Heart left ventricle (tissue), 16 donors: ENCODE results near the gene DSTN. TPM values are rescaled to one million over a fixed set of nuclear protein-coding genes. Genes with fewer than 3 reads are reported as not detected.

ENCODE experiments used
- ATAC-seq, 4 donors: fragments of 200-7000 bp; cut with Tn5 transposase; one replicate each; pipeline ENCODE4 v1.9.1; 2020 to 2022; ENCODE audit warnings: moderate library complexity in 4 of 4, mild to moderate bottlenecking in 3 of 4, moderate number of reproducible peaks in 1 of 4
- DNase-seq, 5 donors: peaks; one replicate each; pipeline ENCODE4 v3.0.0-alpha.2; 2020
- H3K27ac ChIP-seq, 12 donors: fragments of 200-600 bp; sonication (generic) in 4 of 12; one replicate each; pipeline versions ENCODE4 v1.5.0 to v1.8.0; 2016 to 2022; ENCODE audit warnings: mild to moderate bottlenecking in 2 of 12
- H3K27me3 ChIP-seq, 9 donors: fragments of 200-600 bp; sonication (generic) in 2 of 9; one replicate each; pipeline versions ENCODE4 v1.5.1 to v1.8.0; 2016 to 2022; ENCODE audit warnings: mild to moderate bottlenecking in 3 of 9
- H3K36me3 ChIP-seq, 9 donors: fragments of 200-600 bp; sonication (generic) in 2 of 9; one replicate each; pipeline versions ENCODE4 v1.5.0 to v1.8.0; 2018 to 2022; ENCODE audit warnings: mild to moderate bottlenecking in 2 of 9
- H3K4me1 ChIP-seq, 12 donors: fragments of 200-600 bp; sonication (generic) in 4 of 12; one replicate each; pipeline versions ENCODE4 v1.5.0 to v1.8.0; 2016 to 2022; ENCODE audit warnings: mild to moderate bottlenecking in 3 of 12
- H3K4me3 ChIP-seq, 12 donors: fragments of 200-600 bp; sonication (generic) in 4 of 12; one replicate each; pipeline versions ENCODE4 v1.5.0 to v1.8.0; 2017 to 2022; ENCODE audit warnings: mild to moderate bottlenecking in 9 of 12, moderate library complexity in 4 of 12
- H3K9me3 ChIP-seq, 12 donors: fragments of 200-600 bp; sonication (generic) in 4 of 12; one replicate each; pipeline versions ENCODE4 v1.5.0 to v1.8.0; 2016 to 2022; ENCODE audit warnings: mild to moderate bottlenecking in 1 of 12
- CTCF ChIP-seq, 12 donors: fragments of 200-600 bp; sonication (generic) in 4 of 12; IDR thresholded peaks; one replicate each; pipeline versions ENCODE4 v1.5.0 to v1.8.0; 2018 to 2022; ENCODE audit warnings: antibody characterized with exemption in 12 of 12, mild to moderate bottlenecking in 5 of 12
- POLR2A ChIP-seq, 2 donors: fragments of 450-650 bp; IDR thresholded peaks; one replicate each; pipeline ENCODE4 v1.6.1; 2017; ENCODE audit warnings: antibody characterized with exemption in 2 of 2, mild to moderate bottlenecking in 2 of 2, moderate library complexity in 2 of 2
- WGBS, 4 donors: extraction: QIAGEN DNeasy Blood & Tissue Kit in 2 of 4; methylation state at CpG; one replicate each; pipeline versions ENCODE4 v1.1.5 to v1.1.7; 2013 to 2018; 5-methylcytosine and 5-hydroxymethylcytosine counted together
- intact Hi-C, 10 donors: fragments of 100-400 bp; cut with DNase I; formaldehyde crosslinking; loops; one replicate each; pipeline versions ENCODE4 v1.11.1 to v1.14.2; 2022
- polyA plus RNA-seq, 2 donors: library from polyadenylated mRNA; stranded (reverse); fragments of 200-250 nt; gene quantifications; one replicate each; pipeline ENCODE4 v1.2.3, GENCODE V29; 2013
- total RNA-seq, 9 donors: library from RNA; depleted of rRNA in 2 of 9; stranded (reverse); fragments of >200 nt in 2 of 9; fragmentation: NEBNext Ultra II Directional in 3 of 9; extraction: Animal tissue kit (Norgen Biotek cat#: 25700) in 3 of 9; gene quantifications; one replicate each; pipeline versions ENCODE4 v1.1.0 to v1.2.4, GENCODE V29; 2016 to 2023
- donor health status: ischemic (EF 13 %, LVEDD 7.1; RV severe dilation, severe dysfunction).
- donor health status: healthy with polysubstance abuse.
- donor health status: DM: no; HTN: yes; CAD: no.
- donor health status: DM: no; HTN: no; CAD: no.
- donor health status: ischemic (EF 25% LVEDD 6.9; RV normal size, moderate dysfunction).
- donor health status: ischemic (EF 25% LVEDD 5.7; RV mildly dilated, moderate dysfunction).
- donor health status: healthy.
- donor health status: DM: yes; HTN: yes; CAD: no.
- donor health status: ischemic (EF 35%, LVEDD 5.7; RV mildly dilated, moderate dysfunction).
- donor health status: nonischemic (EF 11% LVEDD 7.7; RV severe dilation, severe dysfunction).
- donor health status: DM: yes; HTN: yes; CAD: no.
- donor health status: PGD.
- donor health status: ischemic (EF 29% LVEDD 5.4; RV normal size, mild dysfunction).
- donor health status: nonischemic (EF 23%, LVEDD 6.1; RV moderate dilation, normal function).

Gene DSTN
- total and polyA plus RNA-seq, 11 donors = 447 to 738 (median 546) TPM

GRCh38 chr20:17523326-17523725 is 46.5 kb upstream of the DSTN start:
- ATAC-seq = no peak

GRCh38 chr20:17524560-17524959 is 45.3 kb upstream of the DSTN start:
- Histone ChIP-seq H3K36me3 (no peaks in the 10 kb centered on the region), H3K4me3 (no peak overlapping the region), H3K4me1 (peaks cover 0 to 14% (median 0%) of the 10 kb centered on the region in 12 donors), H3K9me3 (no peaks in the 10 kb centered on the region), H3K27me3 (no peaks in the 10 kb centered on the region), H3K27ac (no peak overlapping the region)
- TF ChIP-seq CTCF (IDR thresholded peaks at IDR 0.05) = no peak
- no peak for TF ChIP-seq POLR2A (IDR thresholded peaks at IDR 0.05)
- intact Hi-C loops = no loop called here
- WGBS, 4 donors = 87 to 89% (median 88%) methylated on average over 8 of the region's 8 CpGs
- no peak for DNase-seq
- ATAC-seq = no peak

More at GRCh38 chr20:17523326-17523725, 46.5 kb upstream of the DSTN start:
- intact Hi-C loops = no loop called here
- Histone ChIP-seq H3K4me1 (peaks cover 0 to 14% (median 0%) of the 10 kb centered on the region in 12 donors), H3K36me3 (no peaks in the 10 kb centered on the region), H3K27me3 (no peaks in the 10 kb centered on the region), H3K27ac (no peak overlapping the region), H3K4me3 (no peak overlapping the region), H3K9me3 (no peaks in the 10 kb centered on the region)
- DNase-seq = no peak
- TF ChIP-seq POLR2A (IDR thresholded peaks at IDR 0.05) (no peak), CTCF (IDR thresholded peaks at IDR 0.05) (no peak)
- WGBS, 4 donors = 77 to 88% (median 87%) methylated on average over 5 of the region's 5 CpGs

GRCh38 chr20:17525132-17525531 is 44.7 kb upstream of the DSTN start:
- no peak for ATAC-seq
- intact Hi-C loops = no loop called here
- TF ChIP-seq POLR2A (IDR thresholded peaks at IDR 0.05) (no peak), CTCF (IDR thresholded peaks at IDR 0.05) (no peak)

GRCh38 chr20:17525650-17526049 is 44.2 kb upstream of the DSTN start:
- no peaks in the 10 kb centered on the region for H3K36me3 ChIP-seq
- DNase-seq (no peak), ATAC-seq (peak in 3 of 4 donors; percentile 31 to 43 (median 36))
- intact Hi-C loops = no loop called here
- H3K9me3 ChIP-seq = no peaks in the 10 kb centered on the region
- TF ChIP-seq POLR2A (IDR thresholded peaks at IDR 0.05) = no peak
- no peak for TF ChIP-seq CTCF (IDR thresholded peaks at IDR 0.05)
- H3K4me1 ChIP-seq = peaks cover 0 to 11% (median 2%) of the 10 kb centered on the region in 12 donors
- H3K27me3 ChIP-seq = peaks cover 0 to under 1% (median 0%) of the 10 kb centered on the region in 9 donors
- H3K27ac ChIP-seq = no peak overlapping the region
- no peak overlapping the region for H3K4me3 ChIP-seq

More at GRCh38 chr20:17525132-17525531, 44.7 kb upstream of the DSTN start:
- H3K4me1 ChIP-seq = peaks cover 0 to 14% (median 0%) of the 10 kb centered on the region in 12 donors
- WGBS, 4 donors = 89 to 91% (median 90%) methylated on average over 5 of the region's 5 CpGs
- no peaks in the 10 kb centered on the region for H3K27me3 ChIP-seq
- no peak overlapping the region for H3K27ac ChIP-seq
- H3K36me3 ChIP-seq = no peaks in the 10 kb centered on the region
- no peaks in the 10 kb centered on the region for H3K9me3 ChIP-seq
- H3K4me3 ChIP-seq = no peak overlapping the region
- no peak for DNase-seq
